ENCODE data around the gene MLH3. TPM values are rescaled to one million over a fixed set of nuclear protein-coding genes. Genes with fewer than 3 reads are reported as not detected.

MLH3 gene
- total RNA-seq, 4 donors from 2014 or later: 27.4 to 41.9 (median 31.1) TPM

DNA sequence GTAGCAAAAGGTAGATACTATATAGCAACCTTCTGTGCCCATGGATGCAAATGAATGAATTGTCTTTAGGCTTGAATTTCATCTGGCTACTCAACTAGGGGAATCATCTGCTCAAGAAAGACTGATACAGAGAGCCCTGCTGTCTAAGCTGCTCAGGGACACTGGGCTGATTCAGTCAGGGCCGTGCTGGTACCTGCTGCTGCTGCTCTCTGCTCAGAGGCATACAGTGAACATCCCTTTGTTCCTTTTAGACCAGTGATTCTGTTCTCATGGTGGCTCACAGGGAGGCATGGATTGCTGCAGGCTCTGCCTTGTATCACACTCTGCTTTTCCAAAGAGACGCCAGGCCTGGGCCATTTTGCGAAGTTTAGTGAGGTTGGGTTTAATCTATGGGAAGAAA lies 34.5 kb downstream of the MLH3 start:
- TF ChIP-seq, protein P1, sequence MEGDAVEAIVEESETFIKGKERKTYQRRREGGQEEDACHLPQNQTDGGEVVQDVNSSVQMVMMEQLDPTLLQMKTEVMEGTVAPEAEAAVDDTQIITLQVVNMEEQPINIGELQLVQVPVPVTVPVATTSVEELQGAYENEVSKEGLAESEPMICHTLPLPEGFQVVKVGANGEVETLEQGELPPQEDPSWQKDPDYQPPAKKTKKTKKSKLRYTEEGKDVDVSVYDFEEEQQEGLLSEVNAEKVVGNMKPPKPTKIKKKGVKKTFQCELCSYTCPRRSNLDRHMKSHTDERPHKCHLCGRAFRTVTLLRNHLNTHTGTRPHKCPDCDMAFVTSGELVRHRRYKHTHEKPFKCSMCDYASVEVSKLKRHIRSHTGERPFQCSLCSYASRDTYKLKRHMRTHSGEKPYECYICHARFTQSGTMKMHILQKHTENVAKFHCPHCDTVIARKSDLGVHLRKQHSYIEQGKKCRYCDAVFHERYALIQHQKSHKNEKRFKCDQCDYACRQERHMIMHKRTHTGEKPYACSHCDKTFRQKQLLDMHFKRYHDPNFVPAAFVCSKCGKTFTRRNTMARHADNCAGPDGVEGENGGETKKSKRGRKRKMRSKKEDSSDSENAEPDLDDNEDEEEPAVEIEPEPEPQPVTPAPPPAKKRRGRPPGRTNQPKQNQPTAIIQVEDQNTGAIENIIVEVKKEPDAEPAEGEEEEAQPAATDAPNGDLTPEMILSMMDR (IDR thresholded peaks at IDR 0.05; ENCODE audit: low read depth): no peak

DNA sequence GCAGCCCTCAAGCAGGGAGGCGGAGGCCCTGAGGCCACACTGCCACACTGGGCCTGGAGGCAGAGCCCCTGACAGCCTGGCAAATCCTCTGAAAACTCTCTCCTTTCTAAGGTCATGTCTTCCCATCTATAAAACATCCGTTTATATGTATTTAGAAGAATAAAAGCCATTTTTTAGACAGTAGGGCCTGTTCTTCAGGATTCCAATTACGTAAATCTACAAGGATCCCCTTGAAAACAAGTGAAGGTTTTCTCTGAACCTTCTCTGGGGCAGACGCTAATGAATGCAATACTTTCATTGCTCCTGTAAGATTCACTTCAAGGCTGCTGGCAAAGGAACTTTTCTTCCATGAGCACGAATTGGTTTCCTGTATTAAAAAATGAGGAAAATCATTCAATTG lies 35.8 kb downstream of the MLH3 start:
- TF ChIP-seq, protein P1 (IDR thresholded peaks at IDR 0.05; ENCODE audit: low read depth): no peak

DNA sequence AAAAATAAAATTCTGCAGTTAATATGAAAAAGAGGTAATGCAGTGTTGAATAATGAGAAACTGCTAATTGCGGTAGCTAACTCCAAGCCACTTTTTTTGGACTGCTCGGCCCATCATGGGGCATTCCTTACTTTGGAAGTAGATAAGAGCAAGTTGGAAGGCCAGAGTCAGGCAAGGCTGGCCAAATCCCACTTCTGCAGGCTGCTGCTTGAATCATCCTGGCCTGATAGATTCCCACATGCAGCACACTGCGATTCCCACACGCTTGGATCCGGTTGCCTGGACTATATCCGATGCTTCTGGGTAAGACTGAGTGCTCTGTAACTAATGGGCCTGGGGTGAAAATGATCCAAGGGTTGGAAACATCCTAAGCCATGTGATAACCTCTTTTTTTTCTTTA lies 38.0 kb downstream of the MLH3 start:
- TF ChIP-seq, protein P1 (IDR thresholded peaks at IDR 0.05; ENCODE audit: low read depth): no peak

DNA sequence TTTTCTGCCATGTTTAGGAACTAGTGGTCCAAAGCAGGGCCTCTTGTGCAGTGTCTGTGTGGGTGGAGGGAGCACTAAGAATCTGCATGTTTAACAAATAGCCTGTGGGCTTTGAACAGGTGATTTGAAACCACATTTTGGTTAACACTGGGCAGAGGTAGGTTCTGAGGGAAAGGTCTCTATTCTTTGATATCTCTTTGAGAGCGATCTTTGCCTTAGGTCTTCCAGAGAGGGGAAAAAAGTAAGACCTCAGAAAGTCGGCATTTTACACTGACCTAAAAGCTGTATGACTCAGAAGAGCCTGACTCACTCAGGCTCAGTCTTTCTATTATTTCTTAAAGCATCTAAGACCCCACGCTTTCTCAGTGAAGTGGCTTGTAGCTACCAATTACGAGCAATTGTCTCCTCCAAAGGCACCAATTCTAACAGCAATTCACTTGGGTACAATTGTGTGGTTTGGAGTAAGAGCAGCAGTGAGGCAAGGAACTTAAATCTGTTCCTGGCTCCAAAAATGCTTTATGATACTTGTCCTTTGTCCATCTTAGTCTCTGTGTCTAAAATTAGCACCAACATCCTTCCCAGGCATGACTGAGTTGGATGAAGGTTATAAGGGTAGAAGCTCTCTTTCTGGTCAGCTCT lies 39.8 kb downstream of the MLH3 start:
- TF ChIP-seq, protein P1 (IDR thresholded peaks at IDR 0.05; ENCODE audit: low read depth): no peak

DNA sequence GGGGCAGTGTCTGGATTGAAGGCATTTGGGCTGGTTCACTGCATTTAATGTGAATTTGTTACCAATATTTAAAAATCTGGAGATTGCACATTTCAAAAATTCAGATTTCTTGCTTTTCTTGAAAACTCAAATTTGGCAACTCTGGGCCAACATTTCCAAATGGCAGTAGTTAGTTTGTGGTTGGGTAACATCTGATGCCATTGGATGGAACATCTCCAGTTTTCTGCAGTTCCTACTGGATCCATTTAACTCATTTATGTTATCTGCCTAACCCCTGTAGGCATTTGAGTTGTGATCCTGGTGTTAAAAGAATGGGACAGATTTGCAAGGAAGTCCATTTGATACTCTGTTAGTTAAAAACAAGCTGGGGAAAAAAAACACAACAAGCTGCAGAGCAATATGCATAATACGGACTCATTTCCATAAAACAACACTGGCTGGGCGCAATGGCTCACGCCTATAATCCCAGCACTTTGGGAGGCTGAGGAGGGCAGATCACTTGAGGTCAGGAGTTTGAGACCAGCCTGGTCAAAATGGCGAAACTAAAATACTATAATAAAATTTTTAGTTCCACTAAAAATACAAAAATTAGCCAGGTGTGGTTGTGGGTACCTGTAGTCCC lies 40.7 kb downstream of the MLH3 start:
- TF ChIP-seq, protein P1 (IDR thresholded peaks at IDR 0.05; ENCODE audit: low read depth): no peak

DNA sequence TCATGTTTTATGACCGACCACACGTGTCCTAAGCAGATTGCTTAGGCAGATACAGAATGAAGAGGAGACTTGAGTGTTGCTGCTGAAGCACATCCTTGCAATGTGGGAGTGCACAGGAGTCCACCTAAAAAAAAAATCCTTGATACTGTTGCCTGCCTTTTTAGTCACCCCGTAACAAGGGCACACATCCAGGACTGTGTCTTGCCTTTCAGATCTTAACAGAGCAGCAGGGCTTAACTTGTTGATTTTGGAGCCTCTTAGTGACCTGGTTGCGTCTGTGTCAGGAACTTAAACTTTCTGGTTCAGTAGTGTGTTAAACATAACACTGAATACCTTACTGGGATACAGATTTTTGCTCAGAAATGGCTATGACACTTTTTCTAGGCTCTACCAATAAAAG lies 42.1 kb downstream of the MLH3 start:
- TF ChIP-seq, protein P1 (IDR thresholded peaks at IDR 0.05; ENCODE audit: low read depth): no peak

DNA sequence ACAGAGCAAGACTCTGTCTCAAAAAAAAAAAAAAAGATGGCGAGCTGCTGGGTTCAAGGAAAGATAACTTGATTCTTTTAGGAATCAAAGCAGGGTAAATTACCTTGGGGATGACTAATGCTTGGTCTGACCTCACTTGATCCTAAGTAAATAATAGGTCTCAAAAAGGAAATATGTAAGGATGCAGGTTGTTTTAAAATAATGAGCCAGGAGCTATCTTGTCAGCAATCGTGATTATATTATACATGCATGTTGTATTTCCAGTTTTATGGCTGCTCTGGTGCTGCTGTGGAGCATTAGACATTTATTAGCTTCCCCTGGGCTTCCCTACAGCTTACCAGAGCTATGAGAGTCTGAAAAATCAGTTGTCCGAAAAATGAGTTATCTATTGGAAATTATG lies 45.9 kb downstream of the MLH3 start:
- TF ChIP-seq, protein P1 (IDR thresholded peaks at IDR 0.05; ENCODE audit: low read depth): no peak

Measured in subcutaneous adipose tissue (tissue), 4 donors.